ENCODE data around the gene CABP7. TPM values are rescaled to one million over a fixed set of nuclear protein-coding genes. Genes with fewer than 3 reads are reported as not detected.

Gene CABP7
- total RNA-seq, 4 donors from 2014 or later = 0.13 to 0.19 TPM; not detected in 2

DNA sequence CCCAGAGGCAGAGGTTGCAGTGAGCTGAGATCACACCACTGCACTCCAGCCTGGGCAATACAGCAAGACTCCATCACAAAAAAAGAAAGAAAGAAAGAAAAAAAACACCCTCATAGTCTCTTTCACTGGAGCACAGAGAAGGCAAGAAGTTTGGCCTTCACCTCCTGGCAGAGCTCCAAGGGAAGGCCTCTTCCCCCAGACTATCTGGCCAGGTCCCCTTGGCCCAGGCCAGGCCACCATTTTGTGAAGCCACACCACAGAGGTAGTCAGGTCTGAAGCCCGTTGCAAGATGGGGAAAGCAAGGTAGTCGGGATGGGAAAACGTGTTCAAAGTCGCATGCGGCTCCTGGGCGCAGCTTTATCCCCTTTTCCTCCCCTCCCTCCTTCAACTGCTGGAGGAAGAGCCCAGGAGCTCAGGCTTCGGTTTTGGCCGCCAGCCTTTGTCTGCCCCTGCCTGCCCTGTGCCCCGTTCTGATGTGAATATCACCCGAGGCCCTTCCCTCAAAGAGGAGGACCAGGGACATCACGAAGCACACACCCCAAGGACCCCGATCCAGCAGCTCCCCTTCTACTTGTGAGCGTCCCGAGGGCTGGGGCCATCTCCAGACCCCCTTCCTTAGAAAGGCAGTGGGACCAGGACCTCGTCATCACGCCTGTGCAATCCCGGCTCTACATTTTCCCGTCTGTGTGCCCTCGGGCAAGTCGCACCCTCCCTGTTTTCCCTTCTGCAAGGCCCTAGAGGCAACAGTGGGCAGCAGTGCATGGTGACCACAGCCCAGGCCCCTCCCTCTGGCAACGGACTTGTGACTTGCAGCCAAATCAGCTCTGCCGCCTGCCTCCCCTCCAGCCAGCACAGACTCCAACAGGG is 17.7 kb downstream of the CABP7 start:
- no peak for ATAC-seq (ENCODE audit: low FRiP score)
- TF ChIP-seq, protein P1, sequence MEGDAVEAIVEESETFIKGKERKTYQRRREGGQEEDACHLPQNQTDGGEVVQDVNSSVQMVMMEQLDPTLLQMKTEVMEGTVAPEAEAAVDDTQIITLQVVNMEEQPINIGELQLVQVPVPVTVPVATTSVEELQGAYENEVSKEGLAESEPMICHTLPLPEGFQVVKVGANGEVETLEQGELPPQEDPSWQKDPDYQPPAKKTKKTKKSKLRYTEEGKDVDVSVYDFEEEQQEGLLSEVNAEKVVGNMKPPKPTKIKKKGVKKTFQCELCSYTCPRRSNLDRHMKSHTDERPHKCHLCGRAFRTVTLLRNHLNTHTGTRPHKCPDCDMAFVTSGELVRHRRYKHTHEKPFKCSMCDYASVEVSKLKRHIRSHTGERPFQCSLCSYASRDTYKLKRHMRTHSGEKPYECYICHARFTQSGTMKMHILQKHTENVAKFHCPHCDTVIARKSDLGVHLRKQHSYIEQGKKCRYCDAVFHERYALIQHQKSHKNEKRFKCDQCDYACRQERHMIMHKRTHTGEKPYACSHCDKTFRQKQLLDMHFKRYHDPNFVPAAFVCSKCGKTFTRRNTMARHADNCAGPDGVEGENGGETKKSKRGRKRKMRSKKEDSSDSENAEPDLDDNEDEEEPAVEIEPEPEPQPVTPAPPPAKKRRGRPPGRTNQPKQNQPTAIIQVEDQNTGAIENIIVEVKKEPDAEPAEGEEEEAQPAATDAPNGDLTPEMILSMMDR (IDR thresholded peaks at IDR 0.05) = no peak

DNA sequence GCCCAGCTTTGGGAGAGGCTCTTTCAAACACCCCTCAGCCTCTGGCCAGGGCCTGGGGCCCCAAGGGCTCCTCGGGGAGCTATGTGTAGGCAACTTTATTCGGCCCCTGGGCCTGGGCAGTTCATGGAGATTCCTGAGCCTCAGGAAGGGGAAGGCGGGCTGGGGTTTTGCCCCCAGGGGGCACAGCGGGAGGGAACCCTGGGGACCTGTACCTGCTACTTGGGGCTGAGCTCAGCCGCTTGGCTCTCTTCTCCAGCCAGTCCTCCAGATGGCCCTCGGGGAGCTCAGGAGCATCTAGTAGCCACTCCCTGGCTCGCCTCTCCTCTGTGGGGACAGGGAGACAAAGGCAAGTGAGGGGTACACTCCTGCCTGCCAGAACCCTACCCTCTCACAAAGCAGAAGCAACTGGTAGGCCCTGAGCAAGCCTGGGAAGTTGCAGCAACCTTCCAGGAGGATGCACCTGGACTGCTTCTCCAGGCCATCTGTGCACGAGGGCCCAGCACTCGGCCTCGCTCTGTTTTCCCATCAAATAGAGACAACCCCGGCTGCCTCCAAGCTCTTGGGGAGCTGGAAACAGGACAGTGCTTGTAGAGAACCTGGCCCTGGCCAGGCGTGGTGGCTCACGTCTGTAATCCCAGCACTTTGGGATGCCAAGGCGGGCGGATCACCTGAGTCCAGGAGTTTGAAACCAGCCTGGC is 18.5 kb downstream of the CABP7 start:
- TF ChIP-seq, protein P1 (IDR thresholded peaks at IDR 0.05) = no peak

More for the DNA sequence above, 17.7 kb downstream of the CABP7 start:
- no peak for DNase-seq (ENCODE audit: low spot score)

DNA sequence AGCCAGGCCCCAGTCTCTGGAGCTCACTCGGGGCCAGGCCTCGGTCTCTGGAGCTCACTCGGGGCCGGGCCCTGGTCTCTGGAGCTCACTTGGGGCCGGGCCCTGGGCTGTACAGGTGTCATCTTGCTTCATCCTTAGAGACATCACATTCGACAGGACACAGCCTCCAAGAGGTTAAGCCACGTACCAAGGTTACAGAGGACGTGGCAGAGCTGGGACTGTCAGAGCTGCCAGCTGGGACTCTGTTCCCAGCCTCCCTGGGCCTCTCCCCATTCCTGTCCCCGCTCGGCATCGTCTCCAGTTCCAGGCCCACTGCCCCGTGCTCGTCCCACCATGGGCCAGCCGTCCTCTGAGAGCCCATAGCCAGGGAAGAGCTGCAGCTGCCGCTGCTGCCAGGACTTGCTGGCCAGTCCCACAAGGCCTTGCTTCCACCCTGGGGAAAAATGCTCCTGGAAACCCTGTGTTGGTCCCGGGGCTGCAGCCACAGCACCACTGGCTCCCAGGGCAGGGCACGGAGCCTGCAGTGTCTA is 19.6 kb downstream of the CABP7 start:
- no peak for ATAC-seq (ENCODE audit: low FRiP score)
- no peak for DNase-seq (ENCODE audit: low spot score)
- TF ChIP-seq, protein P1 (IDR thresholded peaks at IDR 0.05) = no peak

More for the DNA sequence above, 18.5 kb downstream of the CABP7 start:
- DNase-seq (ENCODE audit: low spot score) (no peak), ATAC-seq (ENCODE audit: low FRiP score) (no peak)

DNA sequence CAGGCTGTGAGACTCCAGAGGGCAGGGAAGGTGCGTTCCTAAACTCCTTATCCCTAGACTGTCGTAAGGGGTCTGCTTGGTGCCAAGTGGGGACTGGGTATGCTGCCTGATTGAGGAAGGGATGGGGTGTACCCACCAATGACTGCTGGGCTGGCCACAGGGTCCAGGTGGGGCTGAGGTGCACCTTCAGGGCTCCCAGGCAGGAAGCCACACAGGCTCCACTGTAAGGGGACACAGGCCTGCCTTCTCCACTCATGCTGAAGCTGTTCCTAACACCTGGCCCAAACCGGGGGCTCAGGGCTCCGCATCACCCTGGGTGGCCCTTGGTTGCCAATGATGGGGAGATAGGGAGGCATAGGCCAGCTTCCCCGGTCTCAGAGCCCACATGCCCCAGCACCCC is 20.4 kb downstream of the CABP7 start:
- DNase-seq (ENCODE audit: low spot score) (no peak), ATAC-seq (ENCODE audit: low FRiP score) (no peak)
- TF ChIP-seq, protein P1 (IDR thresholded peaks at IDR 0.05) = no peak

DNA sequence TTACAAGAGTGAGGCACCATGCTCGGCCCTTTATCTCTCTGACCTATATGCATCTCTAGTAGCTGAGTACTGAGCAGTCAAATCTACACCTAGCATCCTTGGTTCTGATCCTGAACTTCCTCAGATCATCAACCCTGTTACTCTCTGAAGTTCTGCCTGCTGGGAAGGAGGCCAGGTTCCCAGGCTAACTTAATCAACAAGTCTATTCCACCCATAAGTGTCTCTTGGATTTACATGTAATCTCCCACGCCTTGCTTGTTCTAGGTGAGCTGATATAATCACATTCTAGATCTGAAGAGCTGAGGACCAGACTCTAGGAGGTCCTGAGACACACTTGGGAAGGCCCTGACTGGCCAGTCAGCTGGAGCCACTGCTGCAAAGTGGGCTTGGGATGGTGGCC is 22.1 kb downstream of the CABP7 start:
- DNase-seq (ENCODE audit: low spot score) (no peak), ATAC-seq (ENCODE audit: low FRiP score) (no peak)
- TF ChIP-seq, protein P1 (IDR thresholded peaks at IDR 0.05) = no peak

DNA sequence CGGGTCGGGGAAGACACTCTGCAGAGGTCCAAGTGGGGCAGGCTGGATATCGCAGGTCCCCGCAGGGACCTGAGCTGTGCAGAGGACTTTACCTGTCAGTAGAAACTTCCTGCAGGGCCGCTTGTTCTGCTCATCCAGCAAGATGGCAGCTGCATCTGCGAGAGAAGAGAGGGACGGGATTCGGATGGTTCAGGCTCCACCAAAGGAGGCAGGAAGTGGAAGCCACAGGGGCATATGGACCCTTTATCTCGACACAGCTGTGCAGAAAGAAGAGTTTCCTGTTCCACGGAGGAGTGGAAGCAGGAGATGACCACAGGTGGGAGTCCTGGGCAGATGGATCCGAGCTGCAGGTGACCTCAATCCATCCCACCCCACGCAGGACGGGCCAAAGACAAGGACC is 22.5 kb downstream of the CABP7 start:
- DNase-seq (ENCODE audit: low spot score) (no peak), ATAC-seq (ENCODE audit: low FRiP score) (no peak)
- TF ChIP-seq, protein P1 (IDR thresholded peaks at IDR 0.05) = no peak
